ENCODE data around the gene NRF1. TPM values are rescaled to one million over a fixed set of nuclear protein-coding genes. Genes with fewer than 3 reads are reported as not detected.

The NRF1 gene
- total RNA-seq, 2 donors from 2014 or later = 13.4 to 15.7 TPM

DNA sequence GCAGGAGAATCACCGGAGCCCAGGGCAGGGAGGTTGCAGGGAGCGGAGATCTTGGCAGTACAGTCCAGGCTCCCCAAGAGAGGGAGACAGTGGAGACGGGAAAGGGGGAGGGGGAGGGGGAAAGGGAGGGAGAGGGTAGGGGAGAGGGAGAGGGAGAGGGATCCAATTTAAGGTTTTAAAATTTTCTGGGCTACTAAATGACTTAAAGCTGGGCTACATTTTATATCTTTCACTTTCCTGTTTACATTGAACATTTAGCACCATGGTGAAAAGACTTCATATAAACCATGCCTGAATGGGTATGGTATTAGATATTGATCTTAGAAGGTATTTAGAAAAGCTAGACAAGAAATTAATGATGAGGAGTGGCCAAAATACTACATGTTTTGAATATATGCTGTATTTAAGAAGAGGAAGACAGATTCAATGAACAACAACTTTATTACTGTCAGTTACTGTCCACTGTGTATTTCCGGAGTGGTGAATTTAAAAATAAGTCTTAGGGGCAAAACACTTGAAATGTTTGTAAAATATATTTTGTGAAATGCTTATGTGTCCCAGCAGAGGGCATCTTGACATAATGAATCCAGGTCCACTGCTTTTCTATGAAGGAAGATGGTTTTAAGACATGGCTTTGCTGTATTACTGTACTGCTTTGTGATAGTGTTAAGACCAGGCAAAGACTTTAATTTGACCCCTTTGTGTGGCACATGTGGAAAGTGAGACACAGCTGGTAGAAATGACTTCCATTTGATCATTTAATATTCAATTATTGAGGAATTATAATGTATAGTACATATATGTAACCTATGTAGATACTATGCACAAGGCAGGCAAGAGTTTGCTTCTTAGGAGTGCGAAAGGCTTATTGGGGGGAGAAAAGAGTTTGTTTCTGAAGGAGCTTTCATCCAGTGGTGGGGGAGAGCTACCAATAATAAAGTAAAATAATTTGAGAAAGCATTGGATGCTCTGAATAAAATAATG is 52.8 kb downstream of the NRF1 start:
- intact Hi-C loops (cut with DNase I) = loop anchor here (2.0 kb wide), 1 partner anchor 162 kb away; no protein-coding TSS in a partner anchor
- no peaks in the 10 kb centered on the region for H3K36me3 ChIP-seq
- no peak overlapping the region for H3K27ac ChIP-seq
- H3K9ac ChIP-seq (ENCODE audit: low read depth in 2 of 2, low read length in 2 of 2) = no peak overlapping the region
- H3K4me3 ChIP-seq = no peak overlapping the region
- no peak for DNase-seq
- no peaks in the 10 kb centered on the region for H3K27me3 ChIP-seq
- no peaks in the 10 kb centered on the region for H3K9me3 ChIP-seq
- H3K4me1 ChIP-seq = no peaks in the 10 kb centered on the region
- TF ChIP-seq, protein P1, sequence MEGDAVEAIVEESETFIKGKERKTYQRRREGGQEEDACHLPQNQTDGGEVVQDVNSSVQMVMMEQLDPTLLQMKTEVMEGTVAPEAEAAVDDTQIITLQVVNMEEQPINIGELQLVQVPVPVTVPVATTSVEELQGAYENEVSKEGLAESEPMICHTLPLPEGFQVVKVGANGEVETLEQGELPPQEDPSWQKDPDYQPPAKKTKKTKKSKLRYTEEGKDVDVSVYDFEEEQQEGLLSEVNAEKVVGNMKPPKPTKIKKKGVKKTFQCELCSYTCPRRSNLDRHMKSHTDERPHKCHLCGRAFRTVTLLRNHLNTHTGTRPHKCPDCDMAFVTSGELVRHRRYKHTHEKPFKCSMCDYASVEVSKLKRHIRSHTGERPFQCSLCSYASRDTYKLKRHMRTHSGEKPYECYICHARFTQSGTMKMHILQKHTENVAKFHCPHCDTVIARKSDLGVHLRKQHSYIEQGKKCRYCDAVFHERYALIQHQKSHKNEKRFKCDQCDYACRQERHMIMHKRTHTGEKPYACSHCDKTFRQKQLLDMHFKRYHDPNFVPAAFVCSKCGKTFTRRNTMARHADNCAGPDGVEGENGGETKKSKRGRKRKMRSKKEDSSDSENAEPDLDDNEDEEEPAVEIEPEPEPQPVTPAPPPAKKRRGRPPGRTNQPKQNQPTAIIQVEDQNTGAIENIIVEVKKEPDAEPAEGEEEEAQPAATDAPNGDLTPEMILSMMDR (IDR thresholded peaks at IDR 0.05) = peak; percentile 44

DNA sequence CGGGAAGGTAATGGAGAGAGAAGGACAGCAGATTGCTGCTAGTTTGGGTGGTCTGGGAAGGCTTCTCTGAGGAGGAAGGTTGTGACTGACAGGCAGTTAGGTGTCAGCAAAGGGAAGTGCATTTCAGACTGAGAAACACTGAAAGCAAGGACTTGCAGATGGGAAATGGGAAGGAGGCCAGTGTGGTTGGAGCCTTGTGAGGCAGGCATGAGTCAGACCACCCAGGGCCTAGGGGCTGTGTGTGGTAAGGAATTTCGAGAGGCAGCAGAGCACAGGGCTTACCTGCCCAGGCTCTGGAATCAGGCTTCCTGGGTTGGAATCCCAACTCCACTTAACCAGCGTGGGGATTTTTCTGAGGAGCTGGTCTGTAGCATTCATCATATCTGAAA is 53.5 kb downstream of the NRF1 start:
- Histone ChIP-seq H3K9me3 (no peaks in the 10 kb centered on the region), H3K27ac (no peak overlapping the region), H3K27me3 (no peaks in the 10 kb centered on the region), H3K9ac (ENCODE audit: low read depth in 2 of 2, low read length in 2 of 2) (no peak overlapping the region), H3K4me3 (no peak overlapping the region), H3K4me1 (no peaks in the 10 kb centered on the region), H3K36me3 (no peaks in the 10 kb centered on the region)
- no peak for DNase-seq
- intact Hi-C loops (cut with DNase I) = loop anchor here (2.0 kb wide), 1 partner anchor 162 kb away; no protein-coding TSS in a partner anchor
- TF ChIP-seq, protein P1 (IDR thresholded peaks at IDR 0.05) = no peak

DNA sequence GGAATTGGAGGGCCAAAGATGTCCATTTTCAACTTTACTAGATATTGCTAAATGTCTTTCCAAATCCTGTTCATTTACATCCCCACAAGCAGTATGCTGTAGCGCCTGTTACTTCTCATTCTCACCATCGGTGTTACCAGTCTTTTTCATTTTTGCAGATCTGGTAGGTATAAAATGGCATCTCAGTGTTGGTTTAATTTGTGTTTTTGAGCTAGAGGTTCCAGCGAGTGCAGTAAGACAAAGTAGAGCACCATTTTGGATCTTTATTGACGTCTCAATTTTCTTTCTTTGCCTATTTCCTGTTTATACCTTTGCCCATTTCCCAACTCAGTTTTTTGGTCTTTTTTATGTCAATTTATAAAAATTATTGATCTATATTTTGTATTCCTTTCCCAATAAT is 55.6 kb downstream of the NRF1 start:
- intact Hi-C loops (cut with DNase I) = no loop called here
- no peak for DNase-seq
- Histone ChIP-seq H3K9ac (ENCODE audit: low read depth in 2 of 2, low read length in 2 of 2) (no peak overlapping the region), H3K4me1 (no peaks in the 10 kb centered on the region), H3K36me3 (no peaks in the 10 kb centered on the region), H3K9me3 (no peaks in the 10 kb centered on the region), H3K27me3 (no peaks in the 10 kb centered on the region), H3K4me3 (no peak overlapping the region), H3K27ac (no peak overlapping the region)
- TF ChIP-seq, protein P1 (IDR thresholded peaks at IDR 0.05) = no peak

DNA sequence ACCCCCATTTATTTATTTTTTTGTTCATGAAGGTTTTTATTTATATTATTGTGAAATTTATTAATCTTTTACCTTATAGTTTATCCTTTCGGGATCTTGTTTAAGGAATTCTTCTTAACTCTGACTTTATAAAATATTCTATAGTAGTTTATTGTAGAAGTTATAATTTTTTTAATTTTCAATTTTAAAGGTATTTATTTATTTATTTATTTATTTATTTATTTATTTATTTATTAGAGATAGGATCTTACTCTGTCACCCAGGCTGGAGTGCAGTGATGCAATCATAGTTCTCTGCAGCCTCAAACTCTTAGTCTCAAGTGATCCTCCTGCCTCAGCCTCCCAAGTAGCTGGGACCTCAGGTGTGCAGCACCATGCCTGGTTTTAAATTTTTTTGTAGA is 56.0 kb downstream of the NRF1 start:
- intact Hi-C loops (cut with DNase I) = no loop called here

DNA sequence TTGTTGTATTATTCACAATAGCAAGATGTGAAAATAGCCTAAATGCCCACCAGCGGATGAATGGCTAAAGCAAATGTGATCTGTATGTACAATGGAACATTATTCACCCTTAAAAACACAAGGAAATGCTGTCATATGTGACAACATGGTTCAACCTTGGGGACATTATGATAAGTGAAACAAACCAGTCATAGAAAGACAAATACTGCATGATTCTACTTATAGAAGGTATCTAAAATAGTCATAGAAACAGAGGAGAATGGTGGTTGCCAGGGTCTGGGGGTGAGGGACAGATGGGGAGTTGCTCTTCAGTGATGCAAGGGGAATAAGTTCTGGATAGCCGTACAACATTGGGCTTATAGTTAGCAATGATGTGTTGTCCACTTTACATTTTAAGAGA is 58.4 kb downstream of the NRF1 start:
- intact Hi-C loops (cut with DNase I) = loop anchor here (10.0 kb wide), 1 partner anchor 335 kb away; no protein-coding TSS in a partner anchor
- H3K27me3 ChIP-seq = no peaks in the 10 kb centered on the region
- no peak overlapping the region for H3K27ac ChIP-seq
- no peaks in the 10 kb centered on the region for H3K9me3 ChIP-seq
- no peaks in the 10 kb centered on the region for H3K4me1 ChIP-seq
- H3K36me3 ChIP-seq = no peaks in the 10 kb centered on the region
- no peak overlapping the region for H3K4me3 ChIP-seq
- no peak overlapping the region for H3K9ac ChIP-seq (ENCODE audit: low read depth in 2 of 2, low read length in 2 of 2)
- TF ChIP-seq, protein P1 (IDR thresholded peaks at IDR 0.05) = no peak
- no peak for DNase-seq

More for the DNA sequence above, 56.0 kb downstream of the NRF1 start:
- Histone ChIP-seq H3K27ac (no peak overlapping the region), H3K4me1 (no peaks in the 10 kb centered on the region), H3K4me3 (no peak overlapping the region), H3K36me3 (no peaks in the 10 kb centered on the region), H3K9ac (ENCODE audit: low read depth in 2 of 2, low read length in 2 of 2) (no peak overlapping the region), H3K9me3 (no peaks in the 10 kb centered on the region), H3K27me3 (no peaks in the 10 kb centered on the region)
- DNase-seq = no peak
- TF ChIP-seq, protein P1 (IDR thresholded peaks at IDR 0.05) = no peak

All from colonic mucosa (tissue), 4 donors.